Calu3 (cell line): ENCODE results near the gene GMDS. TPM values are rescaled to one million over a fixed set of nuclear protein-coding genes. Genes with fewer than 3 reads are reported as not detected.

Experiments
- BruUV-seq: library from RNA; stranded (reverse); fragments of 400-500 nt; replicated peaks from 2 replicates; lab custom pipeline; 2021; lab: Mats Ljungman, UMichigan
- CTCF ChIA-PET: fragments of 300-600 bp; sonication (Branson Sonifier 250); formaldehyde crosslinking; loops from one replicate; lab custom pipeline; 2022; ENCODE audit warnings: antibody characterized with exemption; lab: Charles Lee
- DNase-seq: peaks from one replicate; pipeline ENCODE4 v3.0.0; 2022
- H3K27ac Mint-ChIP-seq: one replicate; pipeline ENCODE4 v1.8.0; 2022; ENCODE audit warnings: mixed read lengths; ENCODE audit not compliant: unreplicated experiment
- H3K27me3 Mint-ChIP-seq: one replicate; pipeline ENCODE4 v1.8.0; 2022; ENCODE audit warnings: mixed read lengths; ENCODE audit not compliant: unreplicated experiment
- H3K36me3 Mint-ChIP-seq: one replicate; pipeline ENCODE4 v1.8.0; 2022; ENCODE audit warnings: mild to moderate bottlenecking, moderate library complexity, mixed read lengths; ENCODE audit not compliant: insufficient read depth, unreplicated experiment
- H3K4me1 Mint-ChIP-seq: one replicate; pipeline ENCODE4 v1.8.0; 2022; ENCODE audit warnings: mild to moderate bottlenecking, low read depth, mixed read lengths; ENCODE audit not compliant: unreplicated experiment
- H3K4me3 Mint-ChIP-seq: one replicate; pipeline ENCODE4 v1.8.0; 2022; ENCODE audit warnings: mild to moderate bottlenecking, low read depth, moderate library complexity, mixed read lengths; ENCODE audit not compliant: unreplicated experiment
- H3K9me3 Mint-ChIP-seq: one replicate; pipeline ENCODE4 v1.8.0; 2022; ENCODE audit warnings: low read depth, mixed read lengths; ENCODE audit not compliant: unreplicated experiment
- intact Hi-C: fragments of 100-400 bp; cut with micrococcal nuclease; formaldehyde crosslinking; loops from one replicate; pipeline ENCODE4 v1.10.0; 2022; ENCODE audit not compliant: unreplicated experiment
- total RNA-seq: library from RNA; stranded (reverse); gene quantifications from 2 replicates; pipeline ENCODE4 v1.2.3, GENCODE V29; 2022
- TF ChIP-seq, protein P1 (sequence below): fragments of 200-600 bp; IDR thresholded peaks from one replicate; pipeline ENCODE4 v1.8.0; 2022; ENCODE audit warnings: antibody characterized with exemption; ENCODE audit not compliant: unreplicated experiment

GMDS gene
- total RNA-seq, 1 experiment from 2014 or later, result 58.2 TPM

DNA sequence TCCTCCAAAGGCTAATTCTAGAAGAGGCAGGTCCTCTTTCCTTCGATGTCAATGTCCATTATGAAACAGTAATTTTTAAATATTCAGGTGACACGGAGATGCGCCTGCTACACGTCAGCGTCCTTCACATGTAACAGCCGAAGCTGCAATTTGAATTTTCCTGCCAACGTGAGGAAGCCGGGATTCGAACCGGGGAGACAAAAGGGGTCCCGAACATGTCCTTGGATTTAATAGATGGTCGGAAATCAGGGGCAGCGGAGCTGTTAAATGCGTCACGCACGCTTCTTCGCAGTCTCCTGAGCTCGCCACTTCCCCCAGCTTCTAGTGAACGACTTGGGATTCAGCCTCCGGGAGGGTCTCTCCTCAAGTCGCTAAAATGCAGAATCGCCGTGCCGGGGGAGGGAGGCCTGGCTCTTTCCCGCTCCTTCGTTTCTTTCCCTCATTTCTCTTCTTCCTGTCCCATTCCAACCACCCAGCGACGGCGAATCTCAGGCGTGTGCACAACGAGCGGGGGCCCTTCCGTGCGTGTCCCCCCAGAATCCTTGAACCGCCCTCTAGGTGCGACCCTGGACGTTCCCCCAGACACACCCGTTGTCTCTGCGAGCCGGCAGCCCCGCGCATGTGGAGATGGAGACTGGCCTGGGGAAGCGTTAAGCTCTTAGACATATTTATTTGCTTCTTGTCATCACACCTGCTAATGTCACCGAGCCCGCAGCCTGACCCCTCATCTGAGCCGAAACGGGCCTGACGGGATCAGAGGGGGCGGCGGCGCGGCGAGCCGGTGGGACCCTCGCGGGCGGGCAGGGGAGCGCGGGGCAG, 637.0 kb downstream of the GMDS start:
- Mint-ChIP-seq H3K9me3 (no peaks in the 10 kb centered on the region), H3K36me3 (peaks cover 56% of the 10 kb centered on the region), H3K4me3 (peak overlapping the region; percentile 80), H3K4me1 (peaks cover 8% of the 10 kb centered on the region), H3K27me3 (peaks cover 12% of the 10 kb centered on the region), H3K27ac (peak overlapping the region; percentile 45)
- TF ChIP-seq, protein P1, sequence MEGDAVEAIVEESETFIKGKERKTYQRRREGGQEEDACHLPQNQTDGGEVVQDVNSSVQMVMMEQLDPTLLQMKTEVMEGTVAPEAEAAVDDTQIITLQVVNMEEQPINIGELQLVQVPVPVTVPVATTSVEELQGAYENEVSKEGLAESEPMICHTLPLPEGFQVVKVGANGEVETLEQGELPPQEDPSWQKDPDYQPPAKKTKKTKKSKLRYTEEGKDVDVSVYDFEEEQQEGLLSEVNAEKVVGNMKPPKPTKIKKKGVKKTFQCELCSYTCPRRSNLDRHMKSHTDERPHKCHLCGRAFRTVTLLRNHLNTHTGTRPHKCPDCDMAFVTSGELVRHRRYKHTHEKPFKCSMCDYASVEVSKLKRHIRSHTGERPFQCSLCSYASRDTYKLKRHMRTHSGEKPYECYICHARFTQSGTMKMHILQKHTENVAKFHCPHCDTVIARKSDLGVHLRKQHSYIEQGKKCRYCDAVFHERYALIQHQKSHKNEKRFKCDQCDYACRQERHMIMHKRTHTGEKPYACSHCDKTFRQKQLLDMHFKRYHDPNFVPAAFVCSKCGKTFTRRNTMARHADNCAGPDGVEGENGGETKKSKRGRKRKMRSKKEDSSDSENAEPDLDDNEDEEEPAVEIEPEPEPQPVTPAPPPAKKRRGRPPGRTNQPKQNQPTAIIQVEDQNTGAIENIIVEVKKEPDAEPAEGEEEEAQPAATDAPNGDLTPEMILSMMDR, result no peak
- no peak for DNase-seq
- CTCF ChIA-PET, result no interaction called here
- intact Hi-C loops, result no loop called here
- BruUV-seq, result no TSS peak

DNA sequence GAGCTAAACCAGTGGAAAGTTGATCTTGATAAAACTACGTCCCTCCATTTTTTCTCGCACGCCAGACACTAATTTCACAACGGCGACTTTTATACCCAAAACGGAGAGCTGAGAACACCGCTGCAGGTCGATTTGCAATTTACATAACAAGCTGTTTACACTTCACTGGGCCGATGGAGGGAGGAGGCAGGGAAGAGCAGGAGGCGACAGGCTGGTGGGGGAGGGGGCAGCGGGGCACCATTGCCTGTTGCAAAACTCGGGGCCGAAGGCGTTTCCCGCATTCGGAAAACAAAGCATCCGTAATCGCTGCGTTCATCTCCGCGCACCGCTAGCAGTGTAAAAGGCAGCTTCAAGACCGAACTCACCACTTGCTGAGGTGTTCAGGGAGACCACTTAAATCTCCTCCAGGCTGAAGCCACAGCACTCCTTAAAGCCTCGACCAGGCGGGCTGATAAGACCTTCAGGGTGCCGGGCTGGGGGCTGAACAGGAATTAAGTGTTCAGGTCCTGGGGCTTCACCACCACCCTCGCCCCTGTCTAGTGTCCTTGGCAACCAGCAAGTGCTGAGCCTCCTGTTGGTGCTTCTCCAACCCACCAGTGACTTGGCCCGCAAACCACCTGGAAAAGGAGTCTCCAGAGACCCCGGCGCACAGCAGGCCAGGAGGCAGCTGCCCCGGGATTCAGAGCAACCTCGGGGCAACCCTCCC, 637.7 kb downstream of the GMDS start:
- DNase-seq, result no peak
- Mint-ChIP-seq H3K4me1 (peaks cover 8% of the 10 kb centered on the region), H3K36me3 (peaks cover 48% of the 10 kb centered on the region), H3K4me3 (peak overlapping the region; percentile 80), H3K27me3 (peaks cover 12% of the 10 kb centered on the region), H3K27ac (peak overlapping the region; percentile 45), H3K9me3 (no peaks in the 10 kb centered on the region)
- TF ChIP-seq, protein P1, result no peak
- CTCF ChIA-PET, result interaction anchor here (0.6 kb wide), 1 partner anchor 652 kb away, joined by 3 read pairs; no protein-coding TSS in a partner anchor
- BruUV-seq, result no TSS peak
- intact Hi-C loops, result no loop called here

DNA sequence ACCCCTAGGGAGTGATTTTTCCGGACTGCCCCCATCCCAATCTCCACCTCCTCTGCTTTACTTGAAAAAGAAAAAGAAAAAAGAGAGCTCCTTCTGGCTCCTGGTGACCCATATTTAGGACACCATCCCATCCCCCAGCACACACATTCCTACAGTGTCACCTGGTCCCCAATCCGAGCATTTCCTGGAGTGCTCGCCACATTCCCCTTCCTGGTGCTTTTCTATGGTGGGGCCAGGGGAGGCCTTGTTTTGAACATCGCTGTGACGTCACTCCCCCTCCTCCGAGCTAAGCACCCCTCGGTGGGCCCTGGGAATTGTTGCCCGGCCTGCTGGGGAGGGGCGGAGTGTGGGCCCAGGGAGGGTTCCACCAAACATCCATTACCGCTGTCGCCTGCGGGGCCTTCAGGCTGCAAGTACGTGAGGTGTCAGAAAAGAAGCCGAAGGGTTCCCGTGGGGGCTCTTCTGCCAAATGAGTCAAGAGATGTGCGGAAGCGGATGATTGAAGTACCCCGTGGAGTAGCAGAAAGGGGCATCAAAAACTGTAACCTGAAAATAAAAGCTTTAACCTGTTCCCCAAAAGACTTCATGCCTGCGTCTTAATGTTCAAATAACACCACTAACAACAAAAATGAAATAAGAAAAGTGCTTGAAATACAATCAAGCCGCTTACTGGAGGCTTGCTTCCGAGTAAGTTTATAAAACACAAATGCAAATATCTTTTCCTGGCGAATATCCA, 638.5 kb downstream of the GMDS start:
- DNase-seq, result no peak
- H3K27ac Mint-ChIP-seq, result no peak overlapping the region
- H3K4me1 Mint-ChIP-seq, result peaks cover 8% of the 10 kb centered on the region
- TF ChIP-seq, protein P1, result no peak
- peaks cover 41% of the 10 kb centered on the region for H3K36me3 Mint-ChIP-seq
- BruUV-seq, result no TSS peak
- peaks cover 12% of the 10 kb centered on the region for H3K27me3 Mint-ChIP-seq
- H3K4me3 Mint-ChIP-seq, result no peak overlapping the region
- CTCF ChIA-PET, result interaction anchor here (0.6 kb wide), 1 partner anchor 653 kb away, joined by 3 read pairs; no protein-coding TSS in a partner anchor
- no peaks in the 10 kb centered on the region for H3K9me3 Mint-ChIP-seq
- intact Hi-C loops, result no loop called here
